ENCODE data around the gene RPS17. TPM values are rescaled to one million over a fixed set of nuclear protein-coding genes. Genes with fewer than 3 reads are reported as not detected.

RPS17 gene
- total RNA-seq, 1 experiment from 2014 or later: 2,241 TPM

DNA sequence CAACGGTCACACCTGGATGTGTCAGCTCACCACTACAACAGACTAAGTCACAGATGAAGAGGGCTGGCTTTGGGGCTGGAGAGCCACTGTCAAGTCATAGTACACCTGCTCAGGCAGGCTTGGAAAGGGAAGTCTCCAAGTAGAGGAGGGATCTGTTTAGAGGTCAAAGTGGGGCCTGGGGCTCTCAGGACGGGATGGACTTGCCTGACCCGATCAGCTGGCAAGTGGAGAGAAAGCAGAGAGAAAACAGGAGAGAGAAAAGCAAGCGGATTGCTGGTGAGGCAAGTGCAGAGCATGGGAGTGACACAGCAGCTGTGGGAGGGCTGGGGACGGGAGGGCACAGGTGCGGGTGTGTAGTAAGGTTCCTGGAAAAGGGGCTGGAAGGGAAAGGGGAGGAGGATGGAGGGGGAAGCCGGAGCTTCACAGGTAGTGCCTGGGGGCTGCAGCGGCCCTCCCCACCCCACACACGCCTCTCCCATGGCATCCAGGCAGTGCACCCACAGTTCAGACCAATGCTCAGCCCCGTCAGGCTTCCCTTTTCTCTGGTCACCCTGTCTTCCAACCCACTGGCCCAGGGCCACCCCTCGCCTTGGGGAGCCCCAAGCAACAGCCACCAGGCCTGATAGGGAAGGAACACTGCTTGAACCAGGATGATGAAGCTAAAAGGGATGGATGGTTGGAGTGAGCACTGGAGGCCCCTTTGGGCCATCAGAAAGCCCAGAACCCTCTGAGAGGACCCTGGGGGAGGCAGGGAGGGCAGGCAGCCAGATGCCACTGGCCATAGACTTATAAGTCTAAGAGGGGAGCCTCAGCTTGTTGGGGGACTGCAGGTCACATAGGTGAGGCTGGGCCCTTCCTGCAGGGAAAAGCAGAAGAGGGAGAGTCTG, 8.5 kb downstream of the RPS17 start:
- ATAC-seq (no peak), DNase-seq (ENCODE audit: low spot score) (no peak)
- TF ChIP-seq GABPB1 (CRISPR knock-in tag; IDR thresholded peaks at IDR 0.05) (no peak), USF2 (CRISPR knock-in tag; IDR thresholded peaks at IDR 0.05) (no peak), IRF1 (CRISPR knock-in tag; IDR thresholded peaks at IDR 0.05) (no peak)
- H3K27me3 Mint-ChIP-seq (ENCODE audit: low read depth): no peaks in the 10 kb centered on the region
- CTCF ChIA-PET: interaction anchor here (0.6 to 1.5 kb wide), 12 partner anchors 10 to 397 kb away, joined by 3 to 83 read pairs (median 4); partner anchors contain the start of gene RPS17
- H3K4me3 Mint-ChIP-seq: no peak overlapping the region
- POLR2A ChIA-PET: no interaction called here
- H3K4me1 Mint-ChIP-seq: peaks cover 15% of the 10 kb centered on the region
- H3K9me3 Mint-ChIP-seq: peaks cover 5% of the 10 kb centered on the region
- peaks cover 29% of the 10 kb centered on the region for H3K36me3 Mint-ChIP-seq
- peak overlapping the region; percentile 89 for H3K27ac Mint-ChIP-seq

DNA sequence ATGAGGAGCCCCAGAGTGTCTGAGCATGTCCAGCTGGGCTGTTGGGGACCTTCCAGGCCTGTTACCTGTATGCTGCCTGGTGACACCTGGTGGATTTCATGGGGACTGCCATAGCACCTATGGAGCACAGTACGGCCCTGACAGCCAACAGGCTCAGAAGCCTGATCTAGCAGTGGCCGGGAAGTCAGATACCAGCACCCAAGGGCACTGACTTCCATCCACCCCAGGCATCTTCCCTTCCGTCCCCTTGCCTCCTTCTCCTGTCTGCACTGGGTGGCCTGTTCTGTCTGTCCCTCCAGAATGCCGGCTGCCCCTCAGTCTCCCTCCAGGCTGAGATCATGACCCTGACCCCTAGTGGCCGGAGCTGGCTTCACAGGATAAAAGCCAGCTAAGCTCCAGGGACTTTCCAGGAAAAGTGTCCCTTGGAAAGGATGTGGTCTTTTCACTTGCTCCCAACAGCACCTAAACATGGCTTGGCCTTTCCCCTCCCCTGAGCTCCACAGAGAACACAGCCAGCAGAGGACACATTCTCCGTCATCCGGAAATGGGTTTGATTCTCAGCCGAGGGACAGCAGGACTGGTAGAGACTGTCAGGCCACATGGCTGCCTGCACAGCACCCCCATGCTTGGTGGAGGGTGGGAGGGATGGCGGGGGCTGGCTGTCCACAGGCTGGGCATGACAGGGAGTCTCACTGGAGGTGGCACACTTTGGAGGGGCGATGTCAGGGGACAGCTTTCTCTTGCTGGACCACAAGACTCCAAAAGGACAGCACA, 9.5 kb downstream of the RPS17 start:
- peak; percentile 68 for ATAC-seq
- Mint-ChIP-seq H3K27ac (no peak overlapping the region; the same call in 1 of the 2 replicates), H3K4me3 (peak overlapping the region; percentile 10; the same call in 1 of the 2 replicates), H3K4me1 (peaks cover 9% of the 10 kb centered on the region; the same call in 1 of the 2 replicates), H3K9me3 (peaks cover 5% of the 10 kb centered on the region), H3K27me3 (ENCODE audit: low read depth) (no peaks in the 10 kb centered on the region), H3K36me3 (peaks cover 19% of the 10 kb centered on the region)
- ChIA-PET POLR2A (no interaction called here), CTCF (interaction anchor here (0.6 to 1.5 kb wide), 35 partner anchors 10 to 480 kb away, joined by 3 to 83 read pairs (median 4); partner anchors contain the start of gene RPS17)
- TF ChIP-seq, protein P1, sequence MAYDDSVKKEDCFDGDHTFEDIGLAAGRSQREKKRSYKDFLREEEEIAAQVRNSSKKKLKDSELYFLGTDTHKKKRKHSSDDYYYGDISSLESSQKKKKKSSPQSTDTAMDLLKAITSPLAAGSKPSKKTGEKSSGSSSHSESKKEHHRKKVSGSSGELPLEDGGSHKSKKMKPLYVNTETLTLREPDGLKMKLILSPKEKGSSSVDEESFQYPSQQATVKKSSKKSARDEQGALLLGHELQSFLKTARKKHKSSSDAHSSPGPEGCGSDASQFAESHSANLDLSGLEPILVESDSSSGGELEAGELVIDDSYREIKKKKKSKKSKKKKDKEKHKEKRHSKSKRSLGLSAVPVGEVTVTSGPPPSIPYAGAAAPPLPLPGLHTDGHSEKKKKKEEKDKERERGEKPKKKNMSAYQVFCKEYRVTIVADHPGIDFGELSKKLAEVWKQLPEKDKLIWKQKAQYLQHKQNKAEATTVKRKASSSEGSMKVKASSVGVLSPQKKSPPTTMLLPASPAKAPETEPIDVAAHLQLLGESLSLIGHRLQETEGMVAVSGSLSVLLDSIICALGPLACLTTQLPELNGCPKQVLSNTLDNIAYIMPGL (CRISPR knock-in tag; IDR thresholded peaks at IDR 0.05): 0 out of 2 replicates have a peak, but pooled peaks have one; percentile 37
- TF ChIP-seq NFE2L1 (CRISPR knock-in tag; IDR thresholded peaks at IDR 0.05) (no peak), ZNF423 (CRISPR knock-in tag; IDR thresholded peaks at IDR 0.05) (peak; percentile 5; the same call in 1 of the 2 replicates), TEAD1 (CRISPR knock-in tag; IDR thresholded peaks at IDR 0.05) (0 out of 2 replicates have a peak, but pooled peaks have one; percentile 36), TP53 (CRISPR knock-in tag; IDR thresholded peaks at IDR 0.05) (no peak), CTCF (IDR thresholded peaks at IDR 0.05) (peak; percentile 94)
- TF ChIP-seq, protein P2, sequence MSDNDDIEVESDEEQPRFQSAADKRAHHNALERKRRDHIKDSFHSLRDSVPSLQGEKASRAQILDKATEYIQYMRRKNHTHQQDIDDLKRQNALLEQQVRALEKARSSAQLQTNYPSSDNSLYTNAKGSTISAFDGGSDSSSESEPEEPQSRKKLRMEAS (CRISPR knock-in tag; IDR thresholded peaks at IDR 0.05): peak; percentile 45; the same call in 1 of the 2 replicates
- TF ChIP-seq, protein P3, sequence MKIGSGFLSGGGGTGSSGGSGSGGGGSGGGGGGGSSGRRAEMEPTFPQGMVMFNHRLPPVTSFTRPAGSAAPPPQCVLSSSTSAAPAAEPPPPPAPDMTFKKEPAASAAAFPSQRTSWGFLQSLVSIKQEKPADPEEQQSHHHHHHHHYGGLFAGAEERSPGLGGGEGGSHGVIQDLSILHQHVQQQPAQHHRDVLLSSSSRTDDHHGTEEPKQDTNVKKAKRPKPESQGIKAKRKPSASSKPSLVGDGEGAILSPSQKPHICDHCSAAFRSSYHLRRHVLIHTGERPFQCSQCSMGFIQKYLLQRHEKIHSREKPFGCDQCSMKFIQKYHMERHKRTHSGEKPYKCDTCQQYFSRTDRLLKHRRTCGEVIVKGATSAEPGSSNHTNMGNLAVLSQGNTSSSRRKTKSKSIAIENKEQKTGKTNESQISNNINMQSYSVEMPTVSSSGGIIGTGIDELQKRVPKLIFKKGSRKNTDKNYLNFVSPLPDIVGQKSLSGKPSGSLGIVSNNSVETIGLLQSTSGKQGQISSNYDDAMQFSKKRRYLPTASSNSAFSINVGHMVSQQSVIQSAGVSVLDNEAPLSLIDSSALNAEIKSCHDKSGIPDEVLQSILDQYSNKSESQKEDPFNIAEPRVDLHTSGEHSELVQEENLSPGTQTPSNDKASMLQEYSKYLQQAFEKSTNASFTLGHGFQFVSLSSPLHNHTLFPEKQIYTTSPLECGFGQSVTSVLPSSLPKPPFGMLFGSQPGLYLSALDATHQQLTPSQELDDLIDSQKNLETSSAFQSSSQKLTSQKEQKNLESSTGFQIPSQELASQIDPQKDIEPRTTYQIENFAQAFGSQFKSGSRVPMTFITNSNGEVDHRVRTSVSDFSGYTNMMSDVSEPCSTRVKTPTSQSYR (CRISPR knock-in tag; IDR thresholded peaks at IDR 0.05): no peak
- TF ChIP-seq, protein P4, sequence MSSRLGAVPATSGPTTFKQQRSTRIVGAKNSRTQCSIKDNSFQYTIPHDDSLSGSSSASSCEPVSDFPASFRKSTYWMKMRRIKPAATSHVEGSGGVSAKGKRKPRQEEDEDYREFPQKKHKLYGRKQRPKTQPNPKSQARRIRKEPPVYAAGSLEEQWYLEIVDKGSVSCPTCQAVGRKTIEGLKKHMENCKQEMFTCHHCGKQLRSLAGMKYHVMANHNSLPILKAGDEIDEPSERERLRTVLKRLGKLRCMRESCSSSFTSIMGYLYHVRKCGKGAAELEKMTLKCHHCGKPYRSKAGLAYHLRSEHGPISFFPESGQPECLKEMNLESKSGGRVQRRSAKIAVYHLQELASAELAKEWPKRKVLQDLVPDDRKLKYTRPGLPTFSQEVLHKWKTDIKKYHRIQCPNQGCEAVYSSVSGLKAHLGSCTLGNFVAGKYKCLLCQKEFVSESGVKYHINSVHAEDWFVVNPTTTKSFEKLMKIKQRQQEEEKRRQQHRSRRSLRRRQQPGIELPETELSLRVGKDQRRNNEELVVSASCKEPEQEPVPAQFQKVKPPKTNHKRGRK (CRISPR knock-in tag; IDR thresholded peaks at IDR 0.05; ENCODE audit: borderline replicate concordance): no peak
- peak; percentile 82 for DNase-seq (ENCODE audit: low spot score)

Measured in WTC11 (cell line).